HL-60/S4 treated with phorbol 12-myristate 13-acetate at 8.2 ng/mL for 4 days and 3 days (cell line): Measurements from ENCODE around the gene ANKH.
"Not testable (repeated sequence)": the region's sequence is repeated elsewhere in the genome, so short reads cannot be mapped to it uniquely, and the experiment has no call there.

Experiments
- in situ Hi-C: fragments of 300-500 bp; cut with MboI; formaldehyde crosslinking; loops from 2 replicates; pipeline ENCODE4 v1.15.0; 2022; ENCODE audit warnings: low sequenced_read_pairs

The ANKH gene

DNA sequence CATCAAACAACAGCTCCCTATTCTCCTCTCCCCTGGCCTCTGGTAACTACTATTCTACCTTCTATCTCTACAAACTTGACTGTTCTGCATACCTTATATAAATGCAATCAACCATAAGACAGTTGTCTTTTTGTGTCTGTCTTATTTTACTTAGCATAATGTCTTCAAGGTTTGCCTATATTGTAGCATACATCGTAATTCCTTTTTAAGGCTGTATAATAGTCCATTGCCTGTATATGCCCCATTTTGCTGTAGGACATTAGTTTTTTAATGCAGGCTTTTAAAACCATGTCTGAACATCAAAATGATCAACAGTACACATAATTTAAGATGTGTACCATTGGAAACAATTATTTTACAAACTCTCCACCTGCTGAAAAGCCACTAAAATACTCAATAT, 12.4 kb downstream of the ANKH start:
- in situ Hi-C loops: no loop called here

GRCh38 chr5:14855366-14855765, 16.2 kb downstream of the ANKH start:
- in situ Hi-C loops: no loop called here

DNA sequence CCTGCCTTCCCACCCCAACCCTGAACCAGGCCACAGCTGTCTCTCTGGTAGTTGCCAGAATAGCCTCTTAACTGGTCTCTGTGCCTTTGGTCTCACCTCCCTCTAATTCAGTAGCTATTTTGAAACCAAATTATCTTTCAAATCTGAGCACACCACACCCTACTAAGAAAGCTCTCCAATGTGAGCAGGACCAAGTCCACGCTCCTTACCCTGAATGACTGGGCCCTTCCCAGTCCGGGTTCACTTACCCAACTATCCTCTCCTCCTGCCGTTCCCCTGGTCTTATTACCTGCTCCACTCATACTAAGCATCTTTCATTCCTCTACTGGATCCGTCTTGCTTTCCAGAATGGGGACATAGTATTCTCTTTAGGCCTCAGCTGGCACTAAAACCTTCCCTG, 16.8 kb downstream of the ANKH start:
- in situ Hi-C loops: no loop called here

GRCh38 chr5:14853685-14854084, 17.9 kb downstream of the ANKH start:
- in situ Hi-C loops: no loop called here

- in situ Hi-C loops: no loop called here
These were observed 18.8 kb downstream of the ANKH start for GRCh38 chr5:14852779-14853178.

GRCh38 chr5:14851999-14852526, 19.5 kb downstream of the ANKH start:
- in situ Hi-C loops: no loop called here

- in situ Hi-C loops: no loop called here
These were observed 20.0 kb downstream of the ANKH start for GRCh38 chr5:14851597-14851996.

DNA sequence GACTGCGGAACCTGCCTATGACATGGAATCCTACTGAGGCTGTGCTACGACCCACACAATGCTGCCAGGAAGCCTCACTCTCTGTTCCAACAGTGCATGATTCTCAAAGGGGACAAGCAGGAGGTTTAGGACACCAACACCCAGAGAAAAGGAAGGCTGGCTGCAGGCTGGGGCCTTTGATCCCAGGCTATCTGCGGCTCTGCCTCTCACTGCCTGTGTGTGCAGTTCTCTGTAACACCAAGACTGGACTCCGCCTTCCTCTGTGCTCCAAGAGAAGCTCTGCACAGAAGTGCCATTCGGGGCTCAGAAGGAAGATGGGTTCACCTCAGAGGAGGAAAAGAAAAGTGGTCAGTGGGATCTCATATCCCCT, 20.5 kb downstream of the ANKH start:
- in situ Hi-C loops: no loop called here

DNA sequence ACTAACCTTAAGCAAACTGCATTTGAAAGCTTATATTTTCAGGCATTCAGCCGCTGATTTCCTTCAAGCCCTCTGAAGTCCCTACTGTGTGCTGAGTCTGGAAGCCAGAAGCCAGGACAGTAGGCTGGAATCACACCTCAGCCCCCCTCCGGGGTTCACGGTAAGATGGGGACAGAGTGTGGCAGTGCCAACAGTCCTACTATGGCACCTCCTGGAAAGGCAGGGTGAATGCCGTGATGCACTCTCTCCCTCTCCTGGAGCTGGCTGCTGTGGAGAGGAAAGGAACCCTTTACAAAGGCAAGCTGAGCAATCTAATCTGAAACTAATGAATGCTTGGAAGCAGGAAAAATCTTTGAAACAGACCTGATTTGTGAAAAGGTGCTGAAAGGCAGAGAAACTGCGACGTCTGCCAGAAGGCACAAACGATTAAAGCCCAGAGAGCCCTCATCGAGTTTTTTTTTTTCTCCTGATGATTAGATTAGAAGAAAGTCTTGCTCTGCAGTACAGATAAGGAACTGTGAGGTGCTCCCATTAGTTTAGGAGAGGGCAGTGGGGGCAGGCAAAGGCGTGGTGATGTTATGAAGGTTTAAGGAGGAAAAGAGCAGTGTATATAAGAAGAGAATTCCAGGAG, 21.0 kb downstream of the ANKH start:
- in situ Hi-C loops: no loop called here

DNA sequence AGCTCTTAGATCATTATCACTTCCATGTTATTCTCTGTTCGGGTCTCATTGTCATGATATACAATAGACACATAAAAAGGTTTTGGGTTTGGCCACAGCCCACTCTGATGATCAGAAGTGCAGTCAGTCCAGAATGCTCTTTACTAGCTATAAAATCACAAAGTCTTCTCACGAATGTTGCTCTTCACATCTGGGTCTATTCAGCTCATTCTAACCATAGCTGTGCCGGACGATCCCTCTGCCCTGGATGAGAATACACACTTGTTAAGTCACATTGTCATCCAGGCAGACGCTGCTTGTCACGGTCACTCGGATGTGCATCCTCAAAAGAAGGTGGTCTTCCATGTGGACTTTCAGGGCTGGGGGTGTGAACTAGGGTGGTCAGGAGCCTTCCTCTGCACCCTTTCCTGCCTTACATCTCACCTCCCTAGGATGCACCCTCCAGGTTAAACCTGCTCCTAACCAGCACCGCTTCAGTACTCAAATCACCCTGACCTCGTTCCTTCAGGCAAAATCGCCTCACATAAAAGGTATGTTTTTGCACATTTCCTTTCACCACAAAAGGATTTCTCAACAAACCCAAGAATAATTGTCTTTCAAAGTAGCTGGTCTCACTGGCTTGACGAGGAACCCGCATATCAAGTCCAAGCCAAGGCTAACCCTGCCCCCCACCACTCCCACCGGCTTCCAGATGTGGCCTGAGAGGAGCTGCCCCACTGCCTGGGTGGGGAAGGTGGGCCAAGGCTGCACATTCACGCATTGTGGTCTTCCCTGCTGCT, 21.9 kb downstream of the ANKH start:
- in situ Hi-C loops: no loop called here

DNA sequence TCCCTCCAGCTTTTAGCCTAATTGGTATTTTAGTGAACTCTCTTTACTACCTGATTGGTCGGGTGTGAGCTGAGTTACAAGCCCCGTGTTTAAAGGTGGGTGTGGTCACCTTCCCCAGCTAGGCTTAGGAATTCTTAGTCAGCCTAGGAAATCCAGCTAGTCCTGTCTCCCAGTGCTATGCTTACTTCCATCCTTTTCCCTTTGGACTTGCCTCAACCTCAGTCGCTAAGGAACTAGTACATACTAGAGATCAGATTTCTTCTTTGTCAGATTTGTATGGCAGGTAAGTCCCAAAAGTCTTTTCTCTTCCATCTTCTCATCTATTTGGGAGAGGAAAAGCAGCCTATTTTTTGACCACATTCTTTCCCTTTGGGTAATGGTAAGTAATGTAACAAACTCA, 22.6 kb downstream of the ANKH start:
- in situ Hi-C loops: not testable (repeated sequence)

DNA sequence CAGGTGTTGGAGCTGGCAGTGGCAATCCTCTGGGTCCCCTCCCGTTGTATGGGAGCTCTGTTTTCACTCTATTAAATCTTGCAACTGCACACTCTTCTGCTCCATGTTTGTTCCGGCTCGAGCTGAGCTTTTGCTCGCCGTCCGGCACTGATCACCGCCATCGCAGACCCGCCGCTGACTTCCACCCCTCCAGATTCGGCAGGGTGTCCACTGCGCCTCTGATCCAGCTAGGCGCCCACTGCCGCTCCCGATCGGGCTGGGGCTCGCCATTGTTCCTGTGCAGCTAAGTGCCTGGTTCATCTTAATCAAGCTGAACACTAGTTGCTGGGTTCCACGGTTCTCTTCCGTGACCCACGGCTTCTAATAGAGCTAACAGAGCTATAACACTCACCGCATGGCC, 23.2 kb downstream of the ANKH start:
- in situ Hi-C loops: no loop called here

GRCh38 chr5:14847471-14847870, 24.1 kb downstream of the ANKH start:
- in situ Hi-C loops: no loop called here

DNA sequence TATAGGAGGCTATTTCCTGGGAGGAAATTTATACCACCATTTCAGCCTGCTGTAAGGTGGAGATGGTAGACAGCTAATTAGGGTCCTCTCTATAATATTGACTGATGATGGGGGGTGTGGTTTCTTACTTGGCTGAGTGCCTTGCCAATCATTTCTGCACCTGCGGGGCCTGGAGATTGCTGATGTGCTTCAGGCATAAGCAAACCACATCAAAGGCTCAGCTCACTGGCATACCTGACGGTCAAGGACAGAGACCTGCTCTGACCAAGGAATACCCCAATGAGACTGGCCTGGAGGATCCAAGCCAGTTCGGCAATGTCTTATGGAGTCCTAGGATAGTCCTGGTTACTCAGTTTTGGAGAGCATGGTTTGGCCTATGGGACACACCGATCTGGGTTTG, 29.5 kb downstream of the ANKH start:
- in situ Hi-C loops: no loop called here

DNA sequence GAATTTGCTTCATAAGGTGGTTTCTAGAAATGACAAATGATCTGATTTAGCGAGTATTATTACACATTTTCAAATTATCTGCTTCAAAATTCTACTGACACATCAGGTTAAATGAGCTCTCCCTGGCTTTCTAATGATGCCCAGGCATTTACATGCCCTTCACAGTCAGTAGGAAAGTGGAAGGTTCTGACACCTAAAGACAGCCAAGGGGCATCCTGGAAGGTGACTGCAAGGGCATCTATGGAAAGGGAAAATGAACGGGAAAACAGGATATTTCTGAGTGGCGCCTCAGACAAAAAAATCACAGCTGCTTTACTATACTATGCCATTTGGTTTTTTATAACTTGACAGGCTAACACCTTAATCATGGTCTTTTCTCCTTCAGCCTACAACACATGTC, 31.0 kb downstream of the ANKH start:
- in situ Hi-C loops: no loop called here

DNA sequence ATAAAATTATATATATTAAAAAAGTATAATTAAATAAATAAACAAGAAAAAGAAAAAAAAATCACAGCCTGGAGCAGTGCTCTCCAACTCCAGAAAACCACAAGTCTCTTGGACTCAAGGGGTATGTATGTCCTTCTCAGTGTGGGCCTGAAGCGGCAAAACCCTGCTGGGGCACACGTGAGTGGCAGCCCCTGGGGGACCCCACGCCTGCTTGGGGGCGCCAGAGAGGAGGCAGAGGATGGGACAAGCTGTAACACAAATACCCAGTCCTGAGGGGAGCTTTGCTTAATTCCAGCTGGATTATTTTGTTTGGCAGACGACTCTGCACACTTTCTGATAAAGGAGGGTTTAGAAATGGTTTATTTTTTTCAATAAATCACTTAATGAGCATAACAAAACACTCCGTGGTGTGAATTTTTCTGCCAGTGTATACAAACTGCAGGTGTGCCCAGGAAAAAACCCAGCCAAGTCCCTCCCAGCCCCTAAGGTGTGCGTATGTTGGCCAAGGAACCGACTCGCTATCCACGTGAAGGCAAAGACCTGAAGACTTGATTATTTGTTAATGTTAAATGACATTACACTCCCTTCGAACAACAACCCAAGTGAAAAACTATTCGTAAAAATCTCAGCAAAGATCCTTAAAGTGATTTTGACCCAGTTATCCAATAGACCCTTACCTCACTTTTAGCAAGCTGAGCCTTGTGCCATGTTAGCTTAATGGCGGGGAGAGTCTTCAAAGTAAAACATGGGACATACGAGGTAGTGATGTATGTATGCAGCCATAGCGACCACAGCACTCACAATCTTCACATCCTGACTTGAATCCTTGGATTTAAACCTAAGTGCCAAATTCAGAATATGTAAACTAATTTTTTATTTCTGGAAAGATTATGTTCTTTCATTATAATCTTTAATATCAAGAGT, 32.9 kb downstream of the ANKH start:
- in situ Hi-C loops: no loop called here

GRCh38 chr5:14837423-14838122, 34.0 kb downstream of the ANKH start:
- in situ Hi-C loops: not testable (repeated sequence)

DNA sequence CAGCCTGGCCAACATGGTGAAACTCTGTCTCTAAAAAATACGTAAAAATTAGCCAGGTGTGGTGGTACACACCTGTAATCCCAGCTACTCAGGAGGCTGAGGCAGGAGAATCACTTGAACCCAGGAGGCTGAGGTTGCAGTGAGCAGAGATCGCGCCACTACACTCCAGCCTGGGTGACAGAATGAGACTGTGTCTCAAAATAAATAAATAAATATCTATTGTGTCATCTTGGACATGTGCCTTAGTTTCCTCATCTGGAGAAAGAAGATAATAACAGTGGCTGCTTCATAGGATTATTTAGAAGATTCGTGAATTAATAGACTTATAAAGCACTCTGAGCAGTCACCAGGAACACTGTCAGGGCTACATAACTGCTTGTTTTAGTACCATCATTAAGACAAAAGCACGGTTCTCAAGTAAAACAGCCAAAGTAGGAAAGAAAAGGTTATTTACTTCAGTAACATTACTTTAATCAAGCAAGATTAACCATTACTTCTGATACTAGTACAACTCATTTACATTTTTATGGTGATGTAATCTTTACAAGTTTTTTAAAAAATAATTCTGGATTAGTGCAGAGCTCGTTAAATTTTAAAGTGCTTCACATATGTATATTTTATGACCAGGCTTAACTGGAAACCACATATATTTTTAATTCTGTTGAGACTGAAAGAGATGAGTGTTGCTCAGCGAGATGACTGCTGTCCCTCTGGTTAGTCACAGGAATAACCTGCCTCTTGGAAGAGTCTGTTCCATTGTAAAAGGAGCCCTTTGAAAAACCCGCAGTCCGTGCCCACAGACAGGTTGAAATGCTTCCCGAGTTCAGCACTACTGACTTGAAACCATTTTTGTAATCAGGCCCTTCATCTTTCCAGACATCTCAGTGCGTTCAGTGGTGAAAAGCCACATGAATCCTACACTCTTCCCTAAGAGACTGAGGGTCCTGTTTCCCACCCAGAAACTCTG, 36.7 kb downstream of the ANKH start:
- in situ Hi-C loops: no loop called here

- in situ Hi-C loops: no loop called here
These were observed 37.5 kb downstream of the ANKH start for GRCh38 chr5:14834062-14834461.

- in situ Hi-C loops: no loop called here
These were observed 40.6 kb downstream of the ANKH start for GRCh38 chr5:14831006-14831338.
